HepG2 (cell line): ENCODE measurements around the gene OCLN. TPM values are rescaled to one million over a fixed set of nuclear protein-coding genes. Genes with fewer than 3 reads are reported as not detected.
A peak's percentile ranks its signal among the peaks of the same experiment; 100 is the strongest.

Source experiments
- DMAP1 ChIP-seq: IDR thresholded peaks from 2 replicates; pipeline ENCODE4 v1.6.1; 2016
- ELF3 ChIP-seq: IDR thresholded peaks from 2 replicates; pipeline ENCODE4 v1.6.1; 2016; ENCODE audit warnings: missing genetic modification reagents, missing compliant biosample characterization
- GTF2F1 ChIP-seq: fragments of 150-350 bp; IDR thresholded peaks from 2 replicates; pipeline ENCODE4 v1.6.1; 2014; ENCODE audit warnings: low read length
- HNRNPLL ChIP-seq: fragments of 200-400 bp; formaldehyde crosslinking; IDR thresholded peaks from 2 replicates; pipeline ENCODE4 v1.6.1; 2017; ENCODE audit warnings: mild to moderate bottlenecking, low read depth, low read length; ENCODE audit not compliant: poor library complexity, severe bottlenecking
- KDM2A ChIP-seq: sonication (generic); formaldehyde crosslinking; IDR thresholded peaks from 2 replicates; pipeline ENCODE4 v1.4.0; 2020; ENCODE audit warnings: low read depth, missing genetic modification reagents, borderline replicate concordance
- MLLT10 ChIP-seq: sonication (generic); formaldehyde crosslinking; IDR thresholded peaks from 2 replicates; pipeline ENCODE4 v1.4.0; 2020; ENCODE audit warnings: missing genetic modification reagents
- NFKB2 ChIP-seq: sonication (generic); formaldehyde crosslinking; IDR thresholded peaks from 2 replicates; pipeline ENCODE4 v1.4.0; 2020; ENCODE audit warnings: missing genetic modification reagents, borderline replicate concordance
- NKX3-1 ChIP-seq: sonication (generic); formaldehyde crosslinking; IDR thresholded peaks from 2 replicates; pipeline ENCODE4 v1.5.0; 2020; ENCODE audit warnings: missing genetic modification reagents
- PITX1 ChIP-seq: sonication (generic); formaldehyde crosslinking; IDR thresholded peaks from 2 replicates; pipeline ENCODE4 v1.5.1; 2020; ENCODE audit warnings: mild to moderate bottlenecking, missing genetic modification reagents
- SIX1 ChIP-seq: sonication (generic); formaldehyde crosslinking; IDR thresholded peaks from 2 replicates; pipeline ENCODE4 v1.4.0; 2020; ENCODE audit warnings: missing genetic modification reagents, borderline replicate concordance
- SRSF4 ChIP-seq: fragments of 200-400 bp; formaldehyde crosslinking; IDR thresholded peaks from one replicate; pipeline ENCODE4 v1.6.1; 2018; ENCODE audit warnings: mild to moderate bottlenecking, low read depth, low read length, moderate library complexity; ENCODE audit not compliant: poor library complexity, severe bottlenecking
- TCF7L2 ChIP-seq: IDR thresholded peaks from 2 replicates; pipeline ENCODE4 v1.6.1; 2011; ENCODE audit warnings: mild to moderate bottlenecking, low read depth, low read length, moderate library complexity
- ZFP82 ChIP-seq: sonication (generic); formaldehyde crosslinking; IDR thresholded peaks from 2 replicates; pipeline ENCODE4 v1.5.1; 2020; ENCODE audit warnings: mild to moderate bottlenecking, missing genetic modification reagents, borderline replicate concordance
- ZNF24 ChIP-seq: fragments of 450-650 bp; IDR thresholded peaks from 2 replicates; pipeline ENCODE4 v1.6.1; 2017; ENCODE audit warnings: antibody characterized with exemption, mild to moderate bottlenecking
- ZNF253 ChIP-seq: sonication (generic); formaldehyde crosslinking; IDR thresholded peaks from 2 replicates; pipeline ENCODE4 v1.8.0; 2022; ENCODE audit warnings: mild to moderate bottlenecking, missing genetic modification reagents, borderline replicate concordance
- ZNF3 ChIP-seq: IDR thresholded peaks from 2 replicates; pipeline ENCODE4 v1.7.0; 2017; ENCODE audit warnings: inconsistent platforms
- ZNF34 ChIP-seq: sonication (generic); formaldehyde crosslinking; IDR thresholded peaks from 2 replicates; pipeline ENCODE4 v1.4.0; 2020; ENCODE audit warnings: mild to moderate bottlenecking, missing genetic modification reagents, borderline replicate concordance
- ZNF44 ChIP-seq: sonication (generic); formaldehyde crosslinking; IDR thresholded peaks from 2 replicates; pipeline ENCODE4 v1.5.1; 2020; ENCODE audit warnings: mild to moderate bottlenecking, missing genetic modification reagents
- ZNF510 ChIP-seq: sonication (generic); formaldehyde crosslinking; IDR thresholded peaks from 2 replicates; pipeline ENCODE4 v1.4.0; 2020; ENCODE audit warnings: low read depth, mild to moderate bottlenecking, missing genetic modification reagents
- ZNF646 ChIP-seq: sonication (generic); formaldehyde crosslinking; IDR thresholded peaks from 2 replicates; pipeline ENCODE4 v1.9.0; 2021; ENCODE audit warnings: mild to moderate bottlenecking, missing genetic modification reagents
- ZNF678 ChIP-seq: sonication (generic); formaldehyde crosslinking; IDR thresholded peaks from 2 replicates; pipeline ENCODE4 v1.4.0; 2020; ENCODE audit warnings: mild to moderate bottlenecking, missing genetic modification reagents
- ZNF713 ChIP-seq: sonication (generic); formaldehyde crosslinking; IDR thresholded peaks from 2 replicates; pipeline ENCODE4 v1.4.0; 2020; ENCODE audit warnings: mild to moderate bottlenecking, missing genetic modification reagents
- ZNF747 ChIP-seq: sonication (generic); formaldehyde crosslinking; IDR thresholded peaks from 2 replicates; pipeline ENCODE4 v1.8.1; 2023; ENCODE audit warnings: missing genetic modification reagents, mild to moderate bottlenecking, borderline replicate concordance
- ZNF784 ChIP-seq: sonication (generic); formaldehyde crosslinking; IDR thresholded peaks from 2 replicates; pipeline ENCODE4 v1.5.1; 2020; ENCODE audit warnings: missing genetic modification reagents, mild to moderate bottlenecking, borderline replicate concordance
- polyA plus RNA-seq, 8 experiments: library from polyadenylated mRNA; depleted of rRNA in 3 of 8; stranded (reverse) in 7 of 8; unstranded in 1 of 8; fragments of >200 nt; fragmentation: Illumina TruSeq in 4 of 8; extraction: Trizol in 4 of 8; gene quantifications; 2 replicates each; pipeline versions ENCODE4 v1.2.1 to v1.2.3, GENCODE V29; 2011 to 2016; ENCODE audit warnings: low read depth in 4 of 8, missing spikeins in 1 of 8, mixed read lengths in 1 of 8; ENCODE audit not compliant: insufficient read depth in 1 of 8
- total RNA-seq, 5 experiments: library from RNA; depleted of rRNA; stranded (reverse); fragments of >200 nt; fragmentation: Illumina TruSeq; extraction: Trizol; gene quantifications; 2 replicates each; pipeline ENCODE4 v1.2.3, GENCODE V29; 2016; ENCODE audit warnings: low read depth in 1 of 5

OCLN gene
- total and polyA plus RNA-seq, 2 of the 13 experiments (the other 11 are each of a cell fraction or from before 2014, with no cell fraction given): 24.1 to 34.8 TPM

- TF ChIP-seq ZNF646 (CRISPR knock-in tag) (no peak), ZNF713 (no peak), ZNF34 (CRISPR knock-in tag) (0 out of 2 replicates have a peak, but pooled peaks have one; percentile 60), ELF3 (CRISPR knock-in tag) (peak; percentile 75), ZNF784 (CRISPR knock-in tag) (peak; percentile 70; the same call in 1 of the 2 replicates), MLLT10 (CRISPR knock-in tag) (no peak), ZNF44 (0 out of 2 replicates have a peak, but pooled peaks have one; percentile 66), ZNF747 (CRISPR knock-in tag) (peak; percentile 94), KDM2A (peak; percentile 64), NKX3-1 (CRISPR knock-in tag) (no peak), SRSF4 (no peak), HNRNPLL (peak; percentile 72), TCF7L2 (no peak), NFKB2 (peak; percentile 77), ZNF24 (no peak), ZFP82 (CRISPR knock-in tag) (peak; percentile 86; the same call in 1 of the 2 replicates), ZNF678 (CRISPR knock-in tag) (no peak), ZNF3 (CRISPR knock-in tag) (no peak), SIX1 (no peak), PITX1 (no peak), ZNF510 (0 out of 2 replicates have a peak, but pooled peaks have one; percentile 29), ZNF253 (CRISPR knock-in tag) (no peak), DMAP1 (CRISPR knock-in tag) (peak; percentile 89), GTF2F1 (no peak)
Measured at GRCh38 chr5:69492391-69492922, at the start of gene OCLN (continued).
